K562 (cell line): ENCODE results near the gene POMT1. TPM values are rescaled to one million over a fixed set of nuclear protein-coding genes. Genes with fewer than 3 reads are reported as not detected.

Experiments used
- ATAC-seq: fragments of 200-7000 bp; cut with Tn5 transposase; 3 replicates; pipeline ENCODE4 v1.9.1; 2020; ENCODE audit warnings: moderate library complexity
- BruUV-seq: library from RNA; stranded (reverse); fragments of 400-500 nt; replicated peaks from 2 replicates; lab custom pipeline; 2021; lab: Mats Ljungman, UMichigan
- CTCF ChIA-PET: fragments of 300-600 bp; formaldehyde crosslinking; extraction: SDS; loops from one replicate; lab custom pipeline; 2021; ENCODE audit warnings: low intra/inter-chr PET ratio; lab: Yijun Ruan, JAX
- POLR2A ChIA-PET: fragments of 300-600, 350-650 bp; sonication (Branson Sonifier 250); formaldehyde crosslinking; extraction: SDS; loops from one replicate; lab custom pipeline; 2021; ENCODE audit warnings: antibody characterized with exemption, inconsistent platforms; lab: Yijun Ruan, JAX
- DNase-seq, 4 experiments: peaks; one replicate each; pipeline versions ENCODE4 v3.0.0 to v3.0.0-alpha.2; 2011 to 2018; ENCODE audit warnings: low spot score in 3 of 4, mixed read lengths in 3 of 4; ENCODE audit errors: extremely low read depth in 1 of 4
- FAIRE-seq: peaks from 2 replicates; lab custom pipeline; 2011; peaks lifted over from hg19 to GRCh38; lab: Jason Lieb, UNC
- H2AFZ ChIP-seq: 2 replicates; pipeline ENCODE4 v1.6.0; 2011; ENCODE audit warnings: low read depth, low read length, control low read depth, inconsistent platforms
- H3K27ac ChIP-seq: fragments of 200-600 bp; 3 replicates; pipeline ENCODE4 v1.8.0; 2011; ENCODE audit warnings: low read depth, mild to moderate bottlenecking, control low read depth, inconsistent platforms, low read length, moderate library complexity, mixed read lengths; ENCODE audit errors: extremely low read depth
- H3K27me3 ChIP-seq, 2 experiments: fragments of 300-600 bp in 1 of 2; 2 replicates in 1 of 2; 3 replicates in 1 of 2; pipeline versions ENCODE4 v1.6.0 to v1.8.0; 2011; ENCODE audit warnings: inconsistent platforms in 2 of 2, low read length in 2 of 2, mild to moderate bottlenecking in 1 of 2, mixed read lengths in 1 of 2, moderate library complexity in 1 of 2; ENCODE audit not compliant: control insufficient read depth in 2 of 2, insufficient read depth in 2 of 2
- H3K36me3 ChIP-seq: fragments of 300-600 bp; 3 replicates; pipeline ENCODE4 v1.8.0; 2011; ENCODE audit warnings: mild to moderate bottlenecking, low read length, inconsistent platforms; ENCODE audit not compliant: control insufficient read depth, insufficient read depth
- H3K4me1 ChIP-seq, 2 experiments: fragments of 200-600 bp in 1 of 2; replicated peaks in 1 of 2; 2 replicates in 1 of 2; 3 replicates in 1 of 2; pipeline versions ENCODE4 v1.5.1 to v1.8.0; 2011; ENCODE audit warnings: inconsistent platforms in 2 of 2, low read length in 2 of 2, mild to moderate bottlenecking in 1 of 2, mixed read lengths in 1 of 2, moderate library complexity in 1 of 2; ENCODE audit not compliant: control insufficient read depth in 2 of 2, insufficient read depth in 2 of 2
- H3K4me2 ChIP-seq: 2 replicates; pipeline ENCODE4 v1.6.1; 2011; ENCODE audit warnings: low read length, control low read depth, inconsistent platforms, mixed read lengths; ENCODE audit not compliant: insufficient read depth
- H3K4me3 ChIP-seq: fragments of 200-600 bp; sonication (generic), shearing (Covaris generic); 2 replicates; pipeline ENCODE4 v1.5.1; 2016; ENCODE audit warnings: control low read depth, inconsistent platforms
- H3K79me2 ChIP-seq: fragments of 200-600 bp; 3 replicates; pipeline ENCODE4 v1.8.0; 2011; ENCODE audit warnings: low read length, inconsistent platforms; ENCODE audit not compliant: control insufficient read depth, insufficient read depth
- H3K9ac ChIP-seq, 2 experiments: 2 replicates each; pipeline versions ENCODE4 v1.6.0 to v1.6.1; 2011; ENCODE audit warnings: low read depth in 2 of 2, low read length in 2 of 2, control low read depth in 1 of 2, inconsistent platforms in 1 of 2, mild to moderate bottlenecking in 1 of 2, mixed read lengths in 1 of 2; ENCODE audit not compliant: insufficient read depth in 1 of 2
- H3K9me1 ChIP-seq: one replicate; pipeline ENCODE4 v1.6.0; 2011; ENCODE audit warnings: inconsistent platforms, mild to moderate bottlenecking, low read length, moderate library complexity; ENCODE audit not compliant: control insufficient read depth, insufficient read depth
- H3K9me3 ChIP-seq: replicated peaks from 2 replicates; pipeline ENCODE4 v1.5.1; 2011; ENCODE audit warnings: low read depth, low read length, inconsistent platforms; ENCODE audit not compliant: control insufficient read depth, insufficient read depth
- H4K20me1 ChIP-seq: replicated peaks from 2 replicates; pipeline ENCODE4 v1.6.1; 2011; ENCODE audit warnings: low read length, inconsistent platforms, mixed read lengths; ENCODE audit not compliant: control insufficient read depth, insufficient read depth
- NEUROD1 ChIP-seq: fragments of 150-350 bp; IDR thresholded peaks from 2 replicates; pipeline ENCODE4 v1.6.1; 2014; ENCODE audit warnings: borderline replicate concordance, low read length, low read depth; ENCODE audit not compliant: partially characterized antibody
- TAF7 ChIP-seq: fragments of 450-650 bp; IDR thresholded peaks from 2 replicates; pipeline ENCODE4 v1.6.1; 2016; ENCODE audit warnings: missing genetic modification characterization, missing compliant biosample characterization
- ZC3H8 ChIP-seq: fragments of 450-650 bp; IDR thresholded peaks from 2 replicates; pipeline ENCODE4 v1.6.1; 2017
- ZNF232 ChIP-seq: sonication (generic); formaldehyde crosslinking; IDR thresholded peaks from 2 replicates; pipeline ENCODE4 v1.8.0; 2022; ENCODE audit warnings: mild to moderate bottlenecking, missing genetic modification reagents
- ZNF639 ChIP-seq, 2 experiments: fragments of 200-800 bp in 1 of 2; sonication (Bioruptor generic) in 1 of 2; sonication (generic) in 1 of 2; formaldehyde crosslinking in 1 of 2; IDR thresholded peaks in 1 of 2; conservative IDR thresholded peaks in 1 of 2; 2 replicates each; pipeline versions ENCODE4 v1.5.0 to v1.6.1; 2016 to 2020; ENCODE audit warnings: missing compliant biosample characterization in 1 of 2, missing genetic modification characterization in 1 of 2, missing genetic modification reagents in 1 of 2
- WGBS: fragments of 100-300 bp; shearing (Covaris generic); methylation state at CpG from one replicate; pipeline ENCODE4 v1.1.6; 2016; ENCODE audit warnings: low coverage, mixed read lengths; ENCODE audit not compliant: insufficient coverage; ENCODE audit errors: missing lambda C conversion rate; 5-methylcytosine and 5-hydroxymethylcytosine counted together
- in situ Hi-C: fragments of 300-500 bp; cut with MboI; formaldehyde crosslinking; loops from 4 replicates; pipeline ENCODE4 v1.15.0; 2018; ENCODE audit warnings: inconsistent platforms, mixed read lengths
- intact Hi-C: fragments of 100-400 bp; cut with micrococcal nuclease; formaldehyde crosslinking; loops from 2 replicates; pipeline ENCODE4 v1.14.2; 2022
- polyA plus RNA-seq, 8 experiments: library from polyadenylated mRNA; depleted of rRNA in 4 of 8; stranded (reverse) in 5 of 8; unstranded in 3 of 8; fragments of >200 nt; fragmentation: Nextera tagmentation in 2 of 8; fragmentation: Illumina TruSeq in 1 of 8; extraction: Ambion mirVana in 2 of 8; extraction: Trizol in 1 of 8; gene quantifications; 2 replicates each; pipeline versions ENCODE4 v1.2.1 to v1.2.3, GENCODE V29; 2011 to 2014; ENCODE audit warnings: inconsistent platforms in 1 of 8, missing spikeins in 1 of 8
- total RNA-seq, 7 experiments: library from RNA; depleted of rRNA in 6 of 7; stranded (reverse); fragments of >200 nt in 6 of 7; fragmentation: Illumina TruSeq in 2 of 7; extraction: Trizol in 2 of 7; gene quantifications; 2 replicates each; pipeline versions ENCODE4 v1.2.1 to v1.2.3, GENCODE V29; 2011 to 2021; ENCODE audit warnings: low replicate concordance in 1 of 7

Gene POMT1
- total and polyA plus RNA-seq, 9 of the 15 experiments (the other 6 are each of a cell fraction or from before 2014, with no cell fraction given) = 1.8 to 23.5 (median 14.6) TPM

DNA sequence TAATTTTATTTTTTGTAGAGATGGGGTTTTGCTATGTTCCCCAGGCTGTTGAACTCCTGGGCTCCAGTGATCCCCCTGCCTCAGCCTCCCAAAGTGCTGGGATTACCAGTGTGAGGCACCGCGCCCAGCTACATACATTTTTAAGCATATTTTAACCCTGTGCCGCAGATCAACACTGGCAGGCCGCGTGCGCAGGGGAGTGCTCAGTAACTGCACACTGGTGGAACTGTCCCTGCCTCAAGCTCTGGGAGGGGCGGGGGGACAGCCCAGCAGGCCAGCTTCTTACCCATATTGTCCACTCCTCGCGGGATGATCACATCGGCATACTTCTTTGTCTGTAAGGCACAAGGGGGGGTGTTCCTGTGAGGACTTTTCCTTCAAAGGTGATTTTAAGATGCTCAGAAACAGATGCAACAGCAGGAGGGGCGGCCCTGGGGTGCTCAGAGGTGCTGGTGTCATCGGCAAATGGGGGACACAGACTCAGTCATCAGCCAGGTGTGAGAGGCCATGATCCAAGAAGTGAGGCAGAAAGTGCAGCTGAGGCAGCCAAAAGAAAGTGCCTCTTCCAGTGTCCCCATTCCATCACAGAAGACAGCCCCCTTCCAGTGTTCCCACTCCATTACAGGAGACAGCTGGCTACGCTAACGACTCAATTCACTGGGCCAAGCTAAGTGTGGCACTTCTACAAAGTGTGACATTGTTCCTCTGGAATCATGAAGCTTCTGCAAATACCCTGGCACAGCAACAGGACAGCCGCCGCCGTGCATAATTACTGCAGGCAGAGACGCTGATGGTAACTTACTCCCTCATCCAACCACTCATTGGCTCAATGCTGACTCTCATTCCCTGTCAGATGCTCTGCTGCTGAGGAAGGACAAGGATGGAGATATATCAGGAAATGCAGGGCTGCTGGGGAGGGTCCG lies 23.2 kb downstream of the POMT1 start:
- Histone ChIP-seq H3K4me1 (peaks cover 6 to 38% of the 10 kb centered on the region in 2 experiments; a peak in 3 of 5 replicates), H3K27ac (no peak overlapping the region), H3K9ac (0 out of 4 replicates have a peak overlapping the region, but pooled peaks of 1 of the 2 experiments have one; percentile 2), H3K9me1 (no peaks in the 10 kb centered on the region), H2AFZ (no peak overlapping the region), H3K4me2 (no peak overlapping the region), H3K79me2 (peaks cover 13% of the 10 kb centered on the region), H4K20me1 (no peaks in the 10 kb centered on the region; the same call in 1 of the 2 replicates), H3K9me3 (no peaks in the 10 kb centered on the region), H3K27me3 (no peaks in the 10 kb centered on the region), H3K4me3 (no peak overlapping the region), H3K36me3 (peaks cover 89% of the 10 kb centered on the region; the same call in 2 of the 3 replicates)
- in situ Hi-C loops = no loop called here
- WGBS = 95% methylated on average over 17 of the region's 19 CpGs
- ATAC-seq = no peak
- CTCF ChIA-PET = no interaction called here
- intact Hi-C loops = no loop called here
- no peak for FAIRE-seq
- no TSS peak for BruUV-seq
- DNase-seq = no peak
- TF ChIP-seq ZNF232 = no peak
- no peak for TF ChIP-seq ZNF639 (CRISPR knock-in tag; conservative IDR thresholded peaks at IDR 0.05 in 1 of 2, IDR thresholded peaks at IDR 0.05 in 1 of 2)
- TF ChIP-seq TAF7 (tag) = no peak
- no peak for TF ChIP-seq ZC3H8
- TF ChIP-seq NEUROD1 = no peak
- POLR2A ChIA-PET = no interaction called here
